ENCODE measurements around the gene FGFR1OP2. TPM values are rescaled to one million over a fixed set of nuclear protein-coding genes. Genes with fewer than 3 reads are reported as not detected.

Gene FGFR1OP2
- total RNA-seq, 4 donors from 2014 or later, result 26.6 to 65.4 (median 41.3) TPM

DNA sequence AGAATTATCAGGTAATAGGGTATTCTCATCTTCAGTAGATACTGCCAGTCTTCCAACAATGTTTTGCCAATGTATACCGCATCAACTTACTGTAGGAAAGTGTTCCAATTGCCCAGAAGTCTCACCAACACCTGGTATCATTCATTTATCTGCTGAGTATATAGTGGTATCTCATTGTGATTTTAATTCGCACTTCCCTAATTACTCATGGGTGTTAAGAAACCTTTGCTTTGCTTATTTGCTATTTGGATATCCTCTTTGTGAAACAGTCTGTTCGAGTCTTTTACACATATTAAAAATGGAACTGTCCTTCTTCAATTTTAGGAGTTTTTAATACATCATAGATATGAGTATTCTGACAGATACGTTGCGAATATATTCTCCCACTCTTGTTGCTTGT is 69.8 kb downstream of the FGFR1OP2 start:
- no peaks in the 10 kb centered on the region for H3K36me3 ChIP-seq
- H3K27me3 ChIP-seq, result no peaks in the 10 kb centered on the region
- H3K4me1 ChIP-seq, result peaks cover 15 to 62% (median 15%) of the 10 kb centered on the region in 3 donors
- no peaks in the 10 kb centered on the region for H3K9me3 ChIP-seq
- no peak for DNase-seq
- no peak overlapping the region for H3K27ac ChIP-seq
- intact Hi-C loops (cut with DNase I), result no loop called here
- TF ChIP-seq POLR2A (IDR thresholded peaks at IDR 0.05), result no peak
- TF ChIP-seq, protein P1, sequence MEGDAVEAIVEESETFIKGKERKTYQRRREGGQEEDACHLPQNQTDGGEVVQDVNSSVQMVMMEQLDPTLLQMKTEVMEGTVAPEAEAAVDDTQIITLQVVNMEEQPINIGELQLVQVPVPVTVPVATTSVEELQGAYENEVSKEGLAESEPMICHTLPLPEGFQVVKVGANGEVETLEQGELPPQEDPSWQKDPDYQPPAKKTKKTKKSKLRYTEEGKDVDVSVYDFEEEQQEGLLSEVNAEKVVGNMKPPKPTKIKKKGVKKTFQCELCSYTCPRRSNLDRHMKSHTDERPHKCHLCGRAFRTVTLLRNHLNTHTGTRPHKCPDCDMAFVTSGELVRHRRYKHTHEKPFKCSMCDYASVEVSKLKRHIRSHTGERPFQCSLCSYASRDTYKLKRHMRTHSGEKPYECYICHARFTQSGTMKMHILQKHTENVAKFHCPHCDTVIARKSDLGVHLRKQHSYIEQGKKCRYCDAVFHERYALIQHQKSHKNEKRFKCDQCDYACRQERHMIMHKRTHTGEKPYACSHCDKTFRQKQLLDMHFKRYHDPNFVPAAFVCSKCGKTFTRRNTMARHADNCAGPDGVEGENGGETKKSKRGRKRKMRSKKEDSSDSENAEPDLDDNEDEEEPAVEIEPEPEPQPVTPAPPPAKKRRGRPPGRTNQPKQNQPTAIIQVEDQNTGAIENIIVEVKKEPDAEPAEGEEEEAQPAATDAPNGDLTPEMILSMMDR (IDR thresholded peaks at IDR 0.05), result no peak
- WGBS, 2 donors, result 80 to 86% methylated on average over 5 of the region's 5 CpGs
- H3K4me3 ChIP-seq, result no peak overlapping the region

DNA sequence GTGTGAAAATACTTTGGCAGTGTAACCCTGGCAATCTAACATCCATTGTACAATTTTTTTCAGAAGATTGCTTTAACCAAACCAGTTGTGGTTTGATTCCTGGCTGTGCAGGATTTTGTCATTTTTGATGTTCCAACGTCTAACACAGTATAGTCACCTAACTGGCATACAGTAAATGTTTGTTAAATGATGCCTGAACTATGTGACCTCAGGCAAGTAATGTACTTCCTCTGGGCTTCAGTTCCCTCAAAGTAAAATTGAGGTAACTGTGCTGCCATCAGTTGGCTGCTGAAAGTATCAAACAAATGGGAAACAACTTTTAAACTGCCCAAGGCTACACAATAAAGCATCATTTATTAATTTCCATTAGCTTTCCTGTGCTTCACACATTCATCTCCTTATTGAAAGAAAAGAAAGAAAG is 71.6 kb downstream of the FGFR1OP2 start:
- no peaks in the 10 kb centered on the region for H3K9me3 ChIP-seq
- WGBS, 2 donors, result 11 to 29% methylated on average over 1 of the region's 1 CpG
- no peak for DNase-seq
- no peaks in the 10 kb centered on the region for H3K36me3 ChIP-seq
- no peaks in the 10 kb centered on the region for H3K27me3 ChIP-seq
- intact Hi-C loops (cut with DNase I), result no loop called here
- peak overlapping the region in 1 of 4 donors; percentile 18 for H3K27ac ChIP-seq
- peaks cover 9 to 65% (median 20%) of the 10 kb centered on the region in 3 donors for H3K4me1 ChIP-seq
- no peak for TF ChIP-seq POLR2A (IDR thresholded peaks at IDR 0.05)
- TF ChIP-seq, protein P1 (IDR thresholded peaks at IDR 0.05), result no peak
- H3K4me3 ChIP-seq, result no peak overlapping the region

DNA sequence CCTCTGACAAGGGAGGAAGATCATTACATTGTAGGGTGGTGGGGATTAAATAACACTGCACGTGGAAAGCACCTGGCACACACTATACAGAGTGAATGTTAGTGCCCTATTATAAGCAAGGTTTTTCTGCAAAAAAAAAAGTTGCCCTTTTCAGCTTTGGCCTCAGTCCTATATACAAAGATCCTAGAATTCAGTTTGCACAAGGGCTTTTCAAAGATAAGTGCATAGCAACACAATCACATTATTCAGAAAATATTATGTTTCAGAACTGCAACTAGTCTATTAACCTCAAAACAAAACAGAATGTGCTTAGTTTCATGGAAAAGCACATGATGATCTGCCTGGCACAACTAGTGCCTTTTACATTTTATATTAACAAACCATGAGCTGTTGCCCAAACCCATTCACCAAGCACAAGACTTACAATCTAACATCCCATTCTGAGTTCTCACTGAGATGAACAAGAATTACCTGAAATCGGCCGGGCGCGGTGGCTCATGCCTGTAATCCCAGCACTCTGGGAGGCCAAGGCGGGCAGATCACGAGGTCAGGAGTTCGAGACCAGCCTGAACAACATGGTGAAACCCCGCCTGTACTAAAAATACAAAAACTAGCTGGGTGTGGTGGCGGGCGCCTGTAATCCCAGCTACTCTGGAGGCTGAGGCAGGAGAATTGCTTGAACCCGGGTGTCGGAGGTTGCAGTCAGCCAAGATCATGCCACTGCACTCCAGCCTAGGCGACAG is 74.1 kb downstream of the FGFR1OP2 start:
- no peaks in the 10 kb centered on the region for H3K9me3 ChIP-seq
- no peaks in the 10 kb centered on the region for H3K36me3 ChIP-seq
- peak overlapping the region; percentile 43 to 97 (median 93) for H3K27ac ChIP-seq
- WGBS, 2 donors, result 44 to 62% methylated on average over 12 to 13 of the region's 14 CpGs
- intact Hi-C loops (cut with DNase I), result no loop called here
- DNase-seq, result no peak
- H3K27me3 ChIP-seq, result no peaks in the 10 kb centered on the region
- peak overlapping the region; percentile 76 to 92 (median 81) for H3K4me3 ChIP-seq
- TF ChIP-seq POLR2A (IDR thresholded peaks at IDR 0.05), result no peak
- TF ChIP-seq, protein P1 (IDR thresholded peaks at IDR 0.05), result no peak
- peaks cover 17 to 77% (median 27%) of the 10 kb centered on the region in 3 donors for H3K4me1 ChIP-seq

DNA sequence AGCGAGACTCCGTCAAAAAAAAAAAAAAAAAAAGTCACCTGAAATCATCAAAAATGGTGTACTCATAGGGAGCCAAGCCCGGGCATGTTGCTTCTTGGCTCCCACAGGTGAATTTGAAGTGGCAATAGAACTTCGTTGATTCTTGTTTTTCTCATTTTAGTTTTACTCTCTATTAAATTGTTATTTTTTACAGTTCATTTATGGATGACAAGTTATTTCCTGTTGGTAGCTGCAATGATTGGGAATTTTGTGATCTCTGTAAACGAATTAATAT is 74.6 kb downstream of the FGFR1OP2 start:
- H3K36me3 ChIP-seq, result no peaks in the 10 kb centered on the region
- DNase-seq, result no peak
- TF ChIP-seq, protein P1 (IDR thresholded peaks at IDR 0.05), result no peak
- no peak for TF ChIP-seq POLR2A (IDR thresholded peaks at IDR 0.05)
- intact Hi-C loops (cut with DNase I), result no loop called here
- peaks cover 17 to 77% (median 27%) of the 10 kb centered on the region in 3 donors for H3K4me1 ChIP-seq
- 36 to 42% methylated on average over 5 of the region's 5 CpGs for WGBS, 2 donors
- H3K4me3 ChIP-seq, result peak overlapping the region; percentile 76 to 92 (median 81)
- H3K27ac ChIP-seq, result peak overlapping the region; percentile 91 to 97 (median 94)
- no peaks in the 10 kb centered on the region for H3K27me3 ChIP-seq
- H3K9me3 ChIP-seq, result no peaks in the 10 kb centered on the region

DNA sequence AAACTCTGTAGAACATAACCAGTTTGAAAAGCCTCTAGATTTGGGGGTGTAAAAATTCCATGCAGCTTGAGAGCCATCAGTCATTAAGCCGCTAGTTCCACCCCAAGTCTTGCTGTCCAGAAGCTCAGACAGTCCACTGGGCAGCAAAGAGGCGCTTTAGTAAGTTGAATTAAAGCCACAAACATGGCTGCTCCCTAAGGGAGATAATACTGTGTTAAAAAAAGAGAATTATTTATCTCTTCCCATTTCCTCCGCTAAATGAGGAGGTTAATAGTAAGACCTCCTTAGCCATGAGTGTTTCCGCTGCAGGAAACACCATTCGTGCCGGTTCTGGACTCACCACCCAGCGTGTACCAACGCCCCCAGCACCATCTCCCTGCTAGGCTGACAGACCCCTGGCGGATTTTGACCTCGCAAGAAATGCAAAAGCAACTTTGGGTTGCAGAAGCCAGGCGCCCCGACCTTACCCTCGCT is 75.4 kb downstream of the FGFR1OP2 start:
- Histone ChIP-seq H3K4me1 (peaks cover 18 to 85% (median 27%) of the 10 kb centered on the region in 3 donors), H3K36me3 (no peaks in the 10 kb centered on the region), H3K9me3 (no peaks in the 10 kb centered on the region), H3K27ac (peak overlapping the region; percentile 91 to 97 (median 94)), H3K4me3 (peak overlapping the region; percentile 76 to 92 (median 81)), H3K27me3 (no peaks in the 10 kb centered on the region)
- intact Hi-C loops (cut with DNase I), result no loop called here
- no peak for DNase-seq
- 0 to 2% methylated on average over 2 to 8 of the region's 13 CpGs for WGBS, 2 donors
- TF ChIP-seq, protein P1 (IDR thresholded peaks at IDR 0.05), result no peak
- TF ChIP-seq POLR2A (IDR thresholded peaks at IDR 0.05), result no peak

All from esophagus squamous epithelium (tissue), 5 donors.